Tibial artery (tissue), 4 donors: ENCODE data around the gene BAZ2B.

Source experiments
- DNase-seq, 2 donors: peaks; one replicate each; pipeline ENCODE4 v3.0.0-alpha.2; 2019
- H3K27ac ChIP-seq, 2 donors: fragments of 200-600 bp; sonication (generic) in 1 of 2; 1 replicate in 1 of 2; 2 replicates in 1 of 2; pipeline ENCODE4 v1.5.1; 2018 to 2019; ENCODE audit warnings: mild to moderate bottlenecking in 1 of 2
- H3K27me3 ChIP-seq, 2 donors: fragments of 200-600 bp; sonication (generic) in 1 of 2; one replicate each; pipeline versions ENCODE4 v1.5.1 to v1.6.0; 2016 to 2019
- H3K36me3 ChIP-seq, 3 donors: fragments of 200-600 bp; sonication (generic) in 2 of 3; one replicate each; pipeline ENCODE4 v1.5.1; 2016 to 2019; ENCODE audit warnings: mild to moderate bottlenecking in 2 of 3
- H3K4me1 ChIP-seq, 4 donors: fragments of 200-600 bp; sonication (generic) in 2 of 4; 1 replicate in 3 of 4; 2 replicates in 1 of 4; pipeline ENCODE4 v1.5.1; 2016 to 2019
- H3K4me3 ChIP-seq, 2 donors: fragments of 200-600 bp; sonication (generic) in 1 of 2; 1 replicate in 1 of 2; 2 replicates in 1 of 2; pipeline ENCODE4 v1.5.1; 2018 to 2019; ENCODE audit warnings: mild to moderate bottlenecking in 2 of 2
- H3K9me3 ChIP-seq, 3 donors: fragments of 200-600 bp; sonication (generic) in 1 of 3; one replicate each; pipeline ENCODE4 v1.5.1; 2016 to 2019
- CTCF ChIP-seq, 2 experiments: fragments of 200-600 bp in 1 of 2; fragments of 450-650 bp in 1 of 2; IDR thresholded peaks; one replicate each; pipeline ENCODE4 v1.5.1; 2017 to 2019; ENCODE audit warnings: antibody characterized with exemption in 2 of 2, mild to moderate bottlenecking in 1 of 2, moderate library complexity in 1 of 2
- intact Hi-C: fragments of 100-400 bp; cut with DNase I; formaldehyde crosslinking; loops from one replicate; pipeline ENCODE4 v1.15.0; 2023; ENCODE audit warnings: low total_unique reads

BAZ2B gene

DNA sequence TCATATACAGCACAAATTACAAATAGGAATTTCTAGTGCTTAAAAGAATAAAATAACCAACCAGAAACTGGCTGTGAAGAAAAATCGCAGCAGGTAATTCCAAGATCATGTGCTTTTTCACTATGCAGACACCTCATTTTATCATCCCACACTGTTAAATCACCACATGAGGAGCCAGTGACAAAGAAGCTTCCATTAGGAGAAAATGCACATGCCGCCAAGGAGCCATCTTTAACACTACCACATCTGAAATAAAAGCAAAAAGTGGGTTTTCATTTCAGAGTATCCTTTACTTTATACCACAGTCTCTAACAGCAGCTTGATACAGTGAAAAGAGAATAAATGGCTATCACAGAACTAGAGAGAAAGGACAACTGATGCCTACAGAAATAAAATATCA lies 336.6 kb downstream of the BAZ2B start:
- intact Hi-C loops = loop anchor here (10.0 kb wide), 1 partner anchor 435 kb away; the partner anchor contains the start of gene MARCHF7
- no peaks in the 10 kb centered on the region for H3K9me3 ChIP-seq
- no peak overlapping the region for H3K27ac ChIP-seq
- no peak overlapping the region for H3K4me3 ChIP-seq
- no peak for DNase-seq
- H3K4me1 ChIP-seq = no peaks in the 10 kb centered on the region
- no peak for TF ChIP-seq CTCF (IDR thresholded peaks at IDR 0.05)
- peaks cover 9 to 29% (median 12%) of the 10 kb centered on the region in 3 donors for H3K36me3 ChIP-seq
- no peaks in the 10 kb centered on the region for H3K27me3 ChIP-seq

DNA sequence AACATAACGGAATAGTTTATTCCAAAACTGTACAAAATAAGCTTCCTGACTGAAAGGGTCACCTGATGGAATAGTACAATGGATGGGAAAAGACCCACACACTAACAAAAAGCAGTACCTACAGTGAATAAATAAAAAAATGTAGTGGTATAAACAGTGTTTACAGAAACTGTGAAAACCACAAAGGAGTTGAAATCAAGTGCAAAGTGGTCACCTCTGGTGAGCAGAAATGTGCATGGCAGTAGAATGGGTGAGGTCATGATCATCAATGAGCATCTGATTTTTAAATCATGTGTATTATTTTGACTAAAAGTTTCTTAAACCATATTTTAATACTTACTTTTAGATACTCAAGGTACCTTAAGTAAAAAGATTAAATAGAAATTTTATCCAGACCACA lies 341.2 kb downstream of the BAZ2B start:
- TF ChIP-seq CTCF (IDR thresholded peaks at IDR 0.05) = no peak
- no peak overlapping the region for H3K27ac ChIP-seq
- no peaks in the 10 kb centered on the region for H3K9me3 ChIP-seq
- no peak overlapping the region for H3K4me3 ChIP-seq
- intact Hi-C loops = no loop called here
- no peaks in the 10 kb centered on the region for H3K27me3 ChIP-seq
- H3K36me3 ChIP-seq = peaks cover 6 to 22% (median 14%) of the 10 kb centered on the region in 3 donors
- H3K4me1 ChIP-seq = no peaks in the 10 kb centered on the region
- DNase-seq = no peak

GRCh38 chr2:159272156-159272555 lies 344.2 kb downstream of the BAZ2B start:
- Histone ChIP-seq H3K4me3 (no peak overlapping the region), H3K36me3 (peaks cover 6 to 14% (median 13%) of the 10 kb centered on the region in 3 donors), H3K27me3 (no peaks in the 10 kb centered on the region), H3K27ac (no peak overlapping the region), H3K4me1 (peaks cover 0 to 9% (median 0%) of the 10 kb centered on the region in 4 donors), H3K9me3 (no peaks in the 10 kb centered on the region)
- DNase-seq = no peak
- intact Hi-C loops = no loop called here
- no peak for TF ChIP-seq CTCF (IDR thresholded peaks at IDR 0.05)

DNA sequence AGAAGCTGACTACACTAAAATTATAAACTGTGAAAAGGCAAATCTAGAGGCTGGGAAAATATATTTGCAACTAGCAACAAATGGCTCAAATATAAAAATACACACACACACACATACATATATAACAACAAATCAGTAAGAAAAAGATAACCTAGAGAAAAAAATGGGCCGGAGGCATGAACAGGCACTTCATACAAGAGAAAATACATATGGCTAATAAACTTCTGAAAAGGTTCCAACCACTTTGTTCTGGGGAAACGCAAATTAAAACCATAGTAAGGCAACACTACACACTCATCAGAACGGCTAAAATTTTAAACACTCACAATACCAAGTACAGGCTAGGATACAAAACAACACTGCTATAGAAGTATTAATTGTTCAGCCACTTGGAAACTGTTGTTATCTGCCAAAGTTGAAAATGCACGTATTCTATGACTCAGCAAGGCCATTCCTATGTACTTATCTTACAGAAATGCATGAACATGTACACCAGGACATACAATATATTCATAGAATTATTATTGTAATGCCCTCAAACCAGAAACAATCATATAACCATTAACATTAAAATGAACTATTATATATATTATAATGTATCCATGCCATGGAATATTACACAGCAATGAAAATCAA lies 345.5 kb downstream of the BAZ2B start:
- TF ChIP-seq CTCF (IDR thresholded peaks at IDR 0.05) = no peak
- peaks cover 0 to 9% (median 0%) of the 10 kb centered on the region in 4 donors for H3K4me1 ChIP-seq
- DNase-seq = no peak

More for the DNA sequence above, 345.5 kb downstream of the BAZ2B start:
- Histone ChIP-seq H3K4me3 (no peak overlapping the region), H3K36me3 (peaks cover 6 to 17% (median 14%) of the 10 kb centered on the region in 3 donors), H3K27me3 (no peaks in the 10 kb centered on the region), H3K27ac (no peak overlapping the region), H3K9me3 (no peaks in the 10 kb centered on the region)
- intact Hi-C loops = no loop called here
